ENCODE results near the gene ZNF280A.
"Not testable (repeated sequence)": the region's sequence is repeated elsewhere in the genome, so short reads cannot be mapped to it uniquely, and the experiment has no call there.

ZNF280A gene

GRCh38 chr22:22538226-22538989 lies 18.3 kb upstream of the ZNF280A start:
- no peak for DNase-seq

- no peak for DNase-seq
Observed at GRCh38 chr22:22536916-22537315, 16.8 kb upstream of the ZNF280A start.

- DNase-seq = no peak
Observed at GRCh38 chr22:22536515-22536914, 16.4 kb upstream of the ZNF280A start.

GRCh38 chr22:22535662-22536061 lies 15.6 kb upstream of the ZNF280A start:
- DNase-seq = no peak

GRCh38 chr22:22534604-22535415 lies 14.7 kb upstream of the ZNF280A start:
- DNase-seq = no peak

GRCh38 chr22:22533863-22534262 lies 13.8 kb upstream of the ZNF280A start:
- no peak for DNase-seq

GRCh38 chr22:22533417-22533816 lies 13.3 kb upstream of the ZNF280A start:
- DNase-seq = no peak

- not testable (repeated sequence) for DNase-seq
Observed at GRCh38 chr22:22532547-22533071, 12.5 kb upstream of the ZNF280A start.

GRCh38 chr22:22531770-22532546 lies 11.9 kb upstream of the ZNF280A start:
- DNase-seq = no peak

GRCh38 chr22:22528780-22529179 lies 8.7 kb upstream of the ZNF280A start:
- DNase-seq = no peak

- DNase-seq = no peak
Observed at GRCh38 chr22:22527312-22527711, 7.2 kb upstream of the ZNF280A start.

- no peak for DNase-seq
Observed at GRCh38 chr22:22526125-22526912, 6.2 kb upstream of the ZNF280A start.

GRCh38 chr22:22523494-22523893 lies 3.4 kb upstream of the ZNF280A start:
- DNase-seq = no peak

GRCh38 chr22:22521631-22522030 lies 1.6 kb upstream of the ZNF280A start:
- no peak for DNase-seq

- no peak for DNase-seq
Observed at GRCh38 chr22:22520667-22521602, 865 bp upstream of the ZNF280A start.

- DNase-seq = no peak
Observed at GRCh38 chr22:22519591-22519990, 479 bp downstream of the ZNF280A start.

- DNase-seq = no peak
Observed at GRCh38 chr22:22516992-22517391, 3.1 kb downstream of the ZNF280A start.

GRCh38 chr22:22515890-22516289 lies 4.2 kb downstream of the ZNF280A start:
- no peak for DNase-seq

GRCh38 chr22:22514431-22514830 lies 5.6 kb downstream of the ZNF280A start:
- DNase-seq = not testable (repeated sequence)

- no peak for DNase-seq
Observed at GRCh38 chr22:22513619-22514018, 6.5 kb downstream of the ZNF280A start.

- no peak for DNase-seq
Observed at GRCh38 chr22:22512951-22513350, 7.1 kb downstream of the ZNF280A start.

Measured in fibroblast of skin of back (primary cell).